Hematopoietic multipotent progenitor cell treated with erythropoietin and hydrocortisone succinate and interleukin-3 and kit ligand, for 17 days (in vitro differentiated cells): ENCODE data around the gene NBAS.
"Not testable (repeated sequence)": the region's sequence is repeated elsewhere in the genome, so short reads cannot be mapped to it uniquely, and the experiment has no call there.

Experiments
- DNase-seq: peaks from one replicate; pipeline ENCODE4 v3.0.0-alpha.2; 2015; ENCODE audit warnings: low spot score

The NBAS gene

DNA sequence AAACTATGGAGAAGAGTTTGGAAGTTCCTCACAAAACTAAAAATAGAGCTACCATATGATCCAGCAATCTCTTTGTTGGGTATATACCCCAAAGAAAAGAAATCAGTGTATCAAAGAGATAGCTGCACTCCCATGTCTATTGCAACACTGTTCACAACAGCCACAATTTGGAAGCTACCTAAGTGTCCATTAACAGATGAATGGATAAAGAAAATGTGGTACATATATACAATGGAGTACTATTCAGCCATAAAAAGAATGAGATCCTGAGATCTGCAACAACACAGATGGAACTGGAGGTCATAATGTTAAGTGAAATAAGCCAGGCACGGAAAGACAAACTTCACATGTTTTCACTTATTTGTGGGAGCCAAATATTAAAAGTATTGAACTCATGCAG is 350.6 kb downstream of the NBAS start:
- not testable (repeated sequence) for DNase-seq

DNA sequence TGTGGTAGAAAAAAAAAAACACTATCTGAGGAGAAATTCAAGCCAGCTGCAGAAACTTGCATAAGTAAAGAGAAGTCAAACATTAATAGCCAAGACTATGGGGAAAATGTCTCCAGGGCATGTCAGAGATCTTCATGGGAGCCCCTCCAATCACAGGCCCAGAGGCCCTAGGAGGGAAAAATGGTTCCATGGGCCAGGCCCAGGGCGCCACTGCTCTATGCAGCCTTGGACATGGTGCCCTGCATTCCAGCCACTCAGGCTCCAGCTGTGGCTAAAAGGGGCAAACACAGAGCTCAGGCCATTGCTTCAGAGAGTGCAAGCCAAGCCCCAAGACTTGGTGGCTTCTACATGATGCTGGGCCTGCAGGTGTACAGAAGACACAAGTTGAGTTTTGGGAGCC is 354.7 kb downstream of the NBAS start:
- no peak for DNase-seq

DNA sequence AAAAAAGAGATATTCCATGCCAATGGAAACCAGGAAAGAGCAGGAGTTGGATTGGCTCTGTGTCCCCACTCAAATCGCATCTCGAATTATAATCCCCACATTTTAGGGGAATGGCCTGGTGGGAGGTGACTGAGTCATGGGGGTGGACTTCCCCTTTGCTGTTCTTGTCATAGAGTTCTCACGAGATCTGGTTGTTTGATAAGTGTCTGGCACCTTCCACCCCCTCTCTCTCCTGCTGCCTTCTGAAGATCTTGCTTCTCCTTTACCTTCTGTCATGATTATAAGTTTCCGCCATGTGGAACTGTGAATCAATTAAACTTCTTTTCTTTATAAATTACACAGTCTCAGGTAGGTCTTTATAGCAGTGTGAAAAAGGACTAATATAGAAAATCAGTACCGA is 355.6 kb downstream of the NBAS start:
- no peak for DNase-seq

DNA sequence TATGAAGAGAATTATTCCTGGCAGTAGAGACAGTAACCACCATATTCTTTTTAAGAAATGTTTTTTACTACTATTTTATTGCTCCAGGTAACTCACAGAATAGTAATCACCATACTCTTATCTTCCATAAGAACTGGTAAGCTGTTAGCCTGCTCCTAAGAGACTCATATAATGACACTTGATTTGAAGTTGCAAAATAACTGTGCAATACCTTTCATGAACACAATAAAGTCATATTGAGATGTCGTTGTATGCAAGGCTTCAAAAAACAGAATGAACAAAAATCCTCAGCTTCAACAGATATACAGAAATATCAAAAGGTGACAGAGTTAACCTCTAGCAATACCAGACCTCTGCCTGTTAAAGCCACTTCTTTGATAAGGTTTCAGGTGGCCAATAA is 360.1 kb downstream of the NBAS start:
- DNase-seq = peak; percentile 18

DNA sequence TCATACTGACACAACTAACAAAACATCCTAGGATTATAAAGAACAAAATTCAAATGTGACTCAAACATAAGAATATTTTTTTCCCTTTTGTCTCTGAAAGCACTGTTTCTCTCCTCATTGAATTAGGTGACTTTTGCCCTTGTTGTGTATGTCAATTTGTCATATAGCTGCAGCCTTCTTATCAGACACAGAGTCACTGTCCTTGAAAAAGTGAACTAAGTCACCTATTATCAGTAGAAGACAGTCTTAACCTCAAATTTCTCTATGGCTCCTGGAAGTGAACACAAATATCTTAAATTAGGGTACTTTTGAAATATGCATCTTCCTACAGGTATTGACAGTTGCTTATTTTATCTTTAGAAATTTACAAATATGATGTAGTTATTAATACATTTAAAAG is 360.6 kb downstream of the NBAS start:
- DNase-seq = no peak

DNA sequence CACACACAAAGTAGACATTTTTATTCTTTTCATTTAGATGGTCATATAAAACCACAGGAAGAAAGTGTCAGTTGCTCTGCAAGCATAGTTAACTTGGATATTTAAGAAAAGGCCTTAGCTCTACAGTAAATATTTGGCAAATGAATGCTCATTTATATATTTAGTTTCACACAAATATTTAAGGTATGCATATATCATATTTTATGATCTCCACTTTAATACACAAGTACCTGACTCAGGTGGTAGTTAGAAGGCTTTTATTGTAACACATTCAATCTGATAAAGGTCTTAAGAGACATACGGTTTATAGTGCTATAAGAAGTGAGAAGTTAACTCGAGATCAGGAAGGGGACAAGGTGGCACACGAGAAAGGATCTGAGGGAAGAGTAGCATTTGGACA is 363.1 kb downstream of the NBAS start:
- no peak for DNase-seq

DNA sequence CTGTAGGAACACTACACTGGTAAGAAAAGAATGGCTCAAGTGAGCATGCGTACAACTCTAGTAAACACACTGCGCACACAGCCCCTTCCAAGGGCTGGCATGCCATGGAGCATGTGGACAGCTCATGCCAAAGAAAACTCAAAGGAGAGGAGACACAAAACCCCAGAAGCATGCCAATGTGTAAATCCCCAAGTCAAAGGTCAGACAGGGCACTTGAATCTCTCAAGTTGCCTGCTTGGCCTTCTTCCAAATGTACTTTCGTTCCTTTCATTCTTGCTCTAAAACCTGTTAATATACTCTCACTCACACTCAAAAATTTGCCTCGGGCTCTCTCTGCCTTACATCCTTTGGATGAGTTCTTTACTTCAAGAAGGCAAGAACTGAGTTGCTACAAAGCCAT is 365.3 kb downstream of the NBAS start:
- no peak for DNase-seq

DNA sequence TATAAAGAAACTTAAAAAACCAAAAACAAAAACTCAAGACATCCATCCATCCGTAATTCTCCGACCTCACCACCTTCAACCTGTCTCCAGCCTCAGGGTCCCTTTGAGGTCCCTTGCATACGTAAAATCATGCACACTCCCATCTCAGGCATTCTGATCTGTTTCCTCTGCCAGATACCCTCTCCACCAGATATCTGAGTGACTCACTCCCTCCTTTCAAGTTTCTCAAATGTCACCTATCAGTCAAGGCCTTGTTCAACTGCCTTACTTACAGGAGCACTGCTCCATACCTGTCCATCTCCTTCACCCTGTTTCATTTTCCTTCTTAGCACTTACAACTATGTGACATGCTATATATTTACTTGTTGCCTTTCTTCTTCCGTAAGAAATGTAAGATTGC is 369.3 kb downstream of the NBAS start:
- no peak for DNase-seq

DNA sequence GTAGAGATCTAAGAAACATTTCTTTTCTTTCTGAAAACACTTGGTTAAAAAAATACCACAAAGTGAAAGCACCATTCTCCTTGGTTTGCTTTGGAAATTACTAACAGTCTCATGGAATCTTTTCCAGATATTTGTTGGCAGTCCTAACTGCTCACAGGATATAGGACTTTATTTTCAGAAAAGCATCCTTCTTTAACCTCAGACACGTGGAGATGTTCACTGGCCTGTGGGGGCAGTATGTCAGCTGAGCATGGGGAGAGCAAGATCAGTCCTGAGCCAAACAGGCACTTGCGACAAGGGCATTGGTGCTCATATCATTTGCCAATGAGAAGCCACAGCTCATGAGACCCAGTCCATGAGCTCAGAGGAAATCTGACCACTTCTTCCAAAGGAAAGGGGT is 371.9 kb downstream of the NBAS start:
- DNase-seq = no peak

DNA sequence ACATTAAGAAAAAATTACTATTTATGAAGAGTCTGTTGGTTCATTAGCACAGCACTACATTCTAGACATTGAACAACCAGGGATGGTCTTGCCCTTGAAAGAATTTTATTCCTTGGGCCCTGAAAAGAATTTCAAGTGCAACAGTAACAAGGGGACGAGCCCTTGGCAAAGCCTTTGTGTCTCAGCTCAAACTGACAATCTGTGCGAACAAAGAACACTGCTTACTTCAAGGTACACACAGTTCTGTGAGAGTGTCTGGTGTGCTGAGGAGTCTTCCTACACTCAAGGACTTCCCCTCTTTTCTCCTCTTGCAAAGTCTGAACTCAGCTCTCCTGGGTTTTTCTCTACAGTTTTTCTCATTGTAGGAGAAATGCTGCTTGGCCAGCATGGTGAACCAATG is 373.4 kb downstream of the NBAS start:
- no peak for DNase-seq

DNA sequence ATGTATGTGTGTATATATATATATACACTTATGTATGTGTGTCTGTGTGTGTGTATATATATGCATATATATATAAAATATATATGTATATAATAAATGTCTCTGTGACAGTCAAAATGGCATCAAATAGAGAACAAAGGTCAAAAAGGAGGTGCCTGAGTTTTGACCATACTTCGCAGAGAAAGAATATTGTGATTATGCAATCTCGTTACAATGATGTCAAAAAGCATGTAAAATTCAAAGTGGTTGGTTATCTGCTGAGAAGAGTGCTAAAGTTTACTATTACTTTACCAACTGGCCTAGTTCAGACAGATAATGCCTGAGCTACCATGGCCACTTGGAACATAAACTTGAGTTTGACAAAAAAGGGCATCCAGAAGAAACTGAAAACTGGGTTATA is 375.0 kb downstream of the NBAS start:
- no peak for DNase-seq

DNA sequence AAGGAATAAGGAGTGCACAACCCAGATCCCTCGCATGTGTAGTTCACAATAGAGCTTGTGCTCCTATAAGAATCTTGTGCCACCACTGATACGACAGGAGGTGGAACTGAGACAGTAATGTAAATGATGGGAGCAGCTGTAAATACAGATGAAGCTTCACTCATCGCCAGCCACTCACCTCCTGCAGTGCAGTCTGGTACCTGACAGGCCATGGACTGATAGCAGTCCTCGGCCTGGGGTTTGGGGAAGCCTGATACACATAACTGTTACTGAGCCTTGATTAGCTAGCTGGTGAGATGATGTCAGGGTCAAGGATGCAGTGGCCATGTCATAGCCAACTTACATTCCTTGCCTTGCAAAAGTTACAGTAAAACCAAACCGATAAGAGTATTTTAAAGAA is 376.6 kb downstream of the NBAS start:
- no peak for DNase-seq

DNA sequence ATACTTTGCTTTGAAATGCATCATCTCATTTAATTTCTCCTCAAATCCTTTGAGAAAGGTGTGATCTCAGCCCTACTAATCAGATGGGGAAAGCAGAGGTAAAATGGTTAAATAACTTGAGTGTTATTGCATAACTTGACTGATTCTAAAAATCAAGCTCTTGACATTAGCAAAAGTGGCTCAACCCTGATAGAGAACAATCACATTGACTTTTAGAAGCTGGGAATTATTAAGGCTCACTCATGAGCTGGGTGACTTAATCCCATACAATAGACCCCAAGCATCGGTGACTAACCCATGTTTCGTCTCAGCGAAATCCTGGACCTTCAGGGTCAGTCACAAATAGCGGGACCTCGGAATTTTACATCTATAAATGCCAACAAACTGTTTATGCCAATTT is 378.9 kb downstream of the NBAS start:
- DNase-seq = no peak

DNA sequence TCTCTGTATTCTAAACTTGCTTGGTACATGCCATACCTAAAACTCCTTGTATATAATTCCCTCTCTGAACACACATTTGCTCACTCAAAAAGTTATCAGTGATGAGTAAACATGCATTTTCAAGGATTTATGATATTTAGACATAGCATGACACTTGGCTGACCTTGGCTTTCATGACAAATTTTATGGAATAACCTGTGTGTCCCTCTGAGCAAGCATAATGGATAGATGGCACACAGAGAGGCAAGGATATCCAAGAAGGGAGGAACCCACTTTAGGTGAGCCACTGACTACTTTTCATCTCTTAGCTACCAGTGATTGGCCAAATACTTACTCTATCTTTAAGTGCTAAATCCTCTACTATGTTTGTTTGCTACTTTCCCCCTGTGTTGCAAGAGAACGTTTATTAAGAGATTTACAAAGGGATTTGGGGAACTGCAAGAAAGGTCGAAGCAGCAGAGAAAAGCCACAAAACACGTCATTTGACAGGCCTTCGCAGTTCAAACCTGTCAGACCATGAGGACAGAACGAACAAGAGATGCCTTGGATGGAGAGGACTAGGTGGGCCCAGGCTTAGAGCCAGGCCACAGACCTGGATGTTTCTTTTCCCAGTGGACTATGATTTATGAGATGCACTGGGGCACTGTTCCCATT is 379.9 kb downstream of the NBAS start:
- no peak for DNase-seq

DNA sequence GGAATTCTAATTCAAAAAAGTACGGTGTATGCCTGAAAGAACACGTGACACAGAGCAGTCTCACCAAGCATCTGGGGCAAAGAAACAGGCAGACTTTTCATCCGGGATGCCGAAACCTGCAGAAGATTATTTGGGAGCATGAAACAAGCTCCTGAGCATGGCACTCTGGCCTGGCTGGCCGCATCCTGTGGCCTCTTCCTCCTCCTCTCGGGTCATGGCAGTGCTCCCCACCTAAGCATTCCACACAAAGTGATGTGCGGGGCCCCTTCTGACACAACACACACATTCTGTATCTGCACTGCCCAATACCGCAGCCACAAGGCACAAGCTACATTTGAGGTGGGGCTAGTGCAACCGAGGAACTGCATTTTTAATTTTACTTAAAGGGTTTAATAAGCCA is 380.8 kb downstream of the NBAS start:
- no peak for DNase-seq

DNA sequence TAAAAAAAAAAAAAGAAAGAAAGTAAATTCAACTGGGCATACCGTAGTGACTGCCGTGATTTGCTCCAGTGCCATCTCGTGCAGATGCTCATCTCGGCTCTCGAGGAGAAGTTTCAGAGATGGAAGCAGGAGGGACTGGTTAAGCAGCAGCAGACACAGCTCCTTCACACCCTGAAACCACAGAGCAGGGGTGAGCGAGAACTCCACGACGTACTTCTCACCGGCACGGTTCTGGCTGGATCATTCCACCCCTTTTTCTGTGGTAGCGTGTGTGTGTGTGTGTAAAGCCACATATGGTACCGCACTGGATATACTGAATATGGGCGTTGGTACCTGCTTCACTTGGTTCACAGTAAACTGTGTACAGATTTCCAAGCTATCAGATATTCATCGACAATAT is 382.2 kb downstream of the NBAS start:
- DNase-seq = no peak

DNA sequence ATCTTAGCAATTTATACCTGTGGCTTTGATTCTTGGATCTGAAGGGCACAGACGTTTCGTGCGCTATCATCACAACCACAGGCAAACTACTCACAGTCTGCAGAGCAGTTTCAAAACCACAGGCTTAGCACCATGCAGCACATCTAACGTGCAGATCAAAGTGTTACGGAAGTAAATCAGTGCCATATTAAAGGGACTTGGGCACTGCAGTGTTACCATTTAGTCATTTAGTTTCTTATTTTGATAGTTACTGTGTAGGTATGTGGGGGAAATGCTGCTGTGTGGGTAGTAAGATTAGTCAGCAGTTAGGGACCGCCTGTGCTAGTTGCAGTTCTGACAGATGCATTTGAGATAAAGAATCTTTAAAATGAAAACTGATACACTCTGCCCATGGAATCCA is 384.0 kb downstream of the NBAS start:
- DNase-seq = no peak

DNA sequence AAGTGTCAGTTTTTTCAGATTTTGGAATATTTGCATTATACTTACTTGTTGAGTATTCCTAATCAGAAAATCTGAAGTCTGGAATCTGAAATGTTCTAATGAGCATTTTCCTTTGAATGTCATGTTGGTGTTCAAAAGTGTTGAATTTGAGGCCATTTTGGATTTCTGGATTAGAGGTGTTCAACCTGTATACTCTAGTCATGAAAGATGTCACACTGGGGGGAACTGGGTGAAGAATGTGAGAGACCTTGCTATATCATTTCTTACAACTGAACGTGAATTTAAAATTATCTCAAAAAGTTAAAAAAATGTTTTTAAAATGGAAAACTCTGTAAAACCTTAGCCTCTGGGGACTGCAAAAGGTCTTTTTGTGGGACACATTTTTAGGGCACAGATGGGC is 384.5 kb downstream of the NBAS start:
- no peak for DNase-seq

DNA sequence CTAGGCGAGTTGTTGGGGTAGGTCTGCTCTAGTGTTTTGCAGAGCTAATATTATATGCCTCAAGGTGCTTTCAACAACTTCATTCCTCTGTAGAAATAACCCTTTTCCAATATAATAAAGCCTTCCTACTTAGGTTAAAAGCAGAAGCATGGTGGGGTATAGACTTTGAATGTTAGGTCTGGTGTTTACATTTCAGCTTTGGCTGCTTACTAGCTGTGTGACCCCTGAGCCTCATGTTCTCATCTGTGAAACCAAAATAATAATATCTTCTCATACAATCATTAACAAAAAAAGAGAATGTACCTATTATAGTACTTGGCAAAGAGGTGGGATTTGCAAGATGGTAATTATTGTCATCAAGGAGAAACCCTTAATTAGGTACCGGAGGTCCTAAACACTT is 386.6 kb downstream of the NBAS start:
- DNase-seq = no peak

DNA sequence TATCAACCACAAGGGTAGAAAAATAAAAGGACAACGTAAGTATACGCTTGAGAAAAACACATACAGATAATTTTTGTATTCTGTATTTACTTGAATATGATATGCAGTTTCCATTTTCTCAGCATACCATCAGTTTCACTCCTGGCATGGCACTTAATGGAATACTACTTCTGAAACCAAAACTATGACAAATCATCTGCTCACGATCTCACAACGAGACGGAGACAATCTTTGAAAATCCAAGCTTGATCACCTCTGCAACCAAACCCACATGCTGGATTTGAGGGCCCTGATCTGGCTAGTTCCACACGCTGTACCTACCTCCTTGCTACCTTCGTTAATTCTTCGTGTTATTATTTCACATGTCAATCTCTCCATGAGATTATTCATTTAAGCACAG is 387.6 kb downstream of the NBAS start:
- no peak for DNase-seq

DNA sequence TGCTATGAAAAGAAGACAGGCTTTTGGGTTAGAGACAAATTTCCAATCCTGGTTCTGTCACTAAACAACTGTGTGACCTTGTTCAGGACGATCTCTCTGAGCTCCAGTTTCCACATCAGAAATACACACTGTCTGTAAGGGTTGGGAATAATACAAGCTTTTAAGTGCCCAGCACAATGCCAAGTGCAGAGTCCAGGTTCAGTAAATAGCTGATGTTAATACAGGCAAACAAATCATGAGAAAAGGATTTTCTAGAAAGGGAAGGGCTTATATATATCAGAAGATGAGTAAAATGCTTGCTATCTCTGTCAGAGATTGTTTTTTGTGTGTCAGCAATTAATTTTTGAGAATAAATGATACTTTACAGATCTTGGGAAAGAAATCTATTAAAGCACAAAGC is 388.3 kb downstream of the NBAS start:
- no peak for DNase-seq

DNA sequence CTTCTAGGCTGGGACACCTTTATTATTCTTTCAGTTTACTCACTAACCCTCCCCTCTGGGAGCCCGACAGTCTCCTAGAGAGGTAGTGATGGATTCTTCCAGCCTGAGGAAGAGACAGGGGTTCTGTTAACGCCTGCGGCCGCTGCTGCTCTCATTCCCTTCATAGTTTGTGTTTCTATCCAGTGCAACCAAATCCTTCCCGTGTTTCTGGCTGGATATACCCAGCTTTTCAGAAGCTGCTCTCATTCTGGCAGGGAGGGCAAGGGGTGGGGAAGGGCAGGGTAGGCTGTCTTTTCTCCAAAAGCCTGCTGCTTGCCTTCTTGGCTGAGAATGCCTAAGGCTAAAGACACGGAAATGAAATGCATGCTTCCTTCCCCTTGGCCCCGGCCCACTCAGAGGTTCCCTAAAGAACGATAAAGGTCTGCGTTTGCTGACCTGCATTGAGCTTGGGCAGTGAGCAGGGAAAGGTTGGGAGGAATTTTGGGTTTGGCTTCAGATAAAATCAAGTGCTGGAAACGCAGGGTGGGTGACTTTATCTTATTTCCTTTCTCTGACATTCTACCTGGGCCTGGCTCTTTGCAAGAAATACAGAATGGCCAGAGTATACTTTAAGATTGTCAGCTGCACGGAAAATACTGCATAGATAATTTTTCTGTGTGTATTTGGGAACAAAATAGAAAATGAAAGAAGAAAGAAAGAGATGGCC is 390.9 kb downstream of the NBAS start:
- DNase-seq = no peak

DNA sequence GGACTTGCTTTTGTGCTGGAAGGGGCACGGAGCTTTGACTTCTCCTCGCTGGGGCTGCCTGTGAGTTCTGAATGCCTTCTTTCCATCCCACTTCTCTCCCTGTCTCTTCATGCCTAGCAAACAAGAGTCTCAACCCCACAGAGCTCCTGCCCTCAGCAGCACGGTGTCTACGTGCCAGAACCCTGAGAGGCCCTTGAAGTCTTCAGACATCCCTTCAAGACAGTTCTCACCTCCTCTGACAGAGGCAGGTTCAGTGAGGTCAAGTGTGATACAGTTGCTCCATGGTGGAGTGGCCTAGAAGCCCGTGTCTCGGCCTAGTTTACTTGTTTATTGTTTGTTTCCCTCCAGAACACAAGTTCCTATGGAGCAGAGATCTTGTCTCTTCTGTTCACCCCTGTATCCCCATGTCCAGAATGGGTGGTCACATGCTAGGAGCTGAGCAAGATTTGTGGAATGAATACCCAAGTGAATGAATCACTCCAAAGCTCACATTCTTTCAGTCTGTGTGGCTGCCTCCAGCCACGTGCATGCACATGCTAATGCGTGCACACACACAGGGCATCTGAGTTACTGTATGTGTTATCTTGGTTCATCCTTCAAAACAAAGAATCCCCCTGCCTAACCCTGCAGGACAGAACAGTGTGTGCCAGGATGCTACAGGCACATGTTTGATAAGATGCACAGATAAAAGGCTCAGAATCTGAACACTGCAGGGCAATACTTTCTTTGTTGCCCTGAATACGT is 391.6 kb downstream of the NBAS start:
- no peak for DNase-seq

DNA sequence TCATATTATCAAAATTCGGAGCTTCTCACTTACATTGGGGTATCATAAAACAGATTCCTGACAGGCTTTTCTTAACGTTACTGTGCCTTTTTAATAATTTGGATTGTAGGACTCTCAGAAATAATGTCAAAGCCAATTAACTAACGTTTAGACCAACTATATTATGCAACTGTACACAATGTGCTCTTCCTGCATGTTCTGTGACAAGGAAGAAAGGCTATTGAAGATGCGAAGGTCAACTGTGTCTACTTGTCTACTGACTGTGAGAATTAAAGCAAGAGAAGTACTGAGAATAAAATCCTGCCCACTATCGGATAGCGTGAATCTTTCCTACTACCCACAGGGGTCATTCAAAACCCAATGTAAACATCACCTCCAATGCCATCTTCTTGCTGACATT is 393.0 kb downstream of the NBAS start:
- no peak for DNase-seq
